ENCODE measurements around the gene PTPRF. TPM values are rescaled to one million over a fixed set of nuclear protein-coding genes. Genes with fewer than 3 reads are reported as not detected.
A peak's percentile ranks its signal among the peaks of the same experiment; 100 is the strongest.

The PTPRF gene
- total RNA-seq: 54.6 to 66.7 TPM (median 62.0 TPM) in 3 replicates
- long read RNA-seq, full-length matches to known transcripts: 5 of 45 reads
- long read RNA-seq, partial matches to known transcripts: 37 of 45 reads
- long read RNA-seq, other reads (novel, unspliced or antisense): 3 of 45 reads

DNA sequence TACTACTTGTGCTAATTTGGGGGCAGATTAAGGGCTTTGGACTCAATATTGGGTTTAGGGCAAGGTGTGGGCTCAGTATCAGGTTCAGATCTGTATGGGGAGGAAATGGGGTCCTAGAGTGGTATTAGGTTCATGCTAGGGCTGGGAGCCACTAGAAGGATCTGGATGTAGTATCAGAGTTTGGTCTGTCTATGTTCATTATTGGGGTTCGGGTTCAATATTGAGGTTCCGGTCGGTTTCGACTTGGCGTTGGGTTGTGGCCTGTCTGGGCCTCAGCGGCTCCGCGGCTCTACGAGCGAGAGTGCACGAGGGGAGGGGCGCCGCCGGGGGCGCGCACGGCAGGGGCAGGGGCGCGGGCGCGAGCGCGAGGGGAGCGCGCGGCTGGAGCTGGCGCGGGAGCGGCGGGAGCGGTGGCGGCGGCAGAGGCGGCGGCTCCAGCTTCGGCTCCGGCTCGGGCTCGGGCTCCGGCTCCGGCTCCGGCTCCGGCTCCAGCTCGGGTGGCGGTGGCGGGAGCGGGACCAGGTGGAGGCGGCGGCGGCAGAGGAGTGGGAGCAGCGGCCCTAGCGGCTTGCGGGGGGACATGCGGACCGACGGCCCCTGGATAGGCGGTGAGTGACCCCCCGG, at the start of gene PTPRF:
PTPRF (plus strand) TSS at position 401 of the 624 bp plus-strand sequence. CDS start 14,193 bp downstream, outside the sequence.
- TF ChIP-seq, protein P1, sequence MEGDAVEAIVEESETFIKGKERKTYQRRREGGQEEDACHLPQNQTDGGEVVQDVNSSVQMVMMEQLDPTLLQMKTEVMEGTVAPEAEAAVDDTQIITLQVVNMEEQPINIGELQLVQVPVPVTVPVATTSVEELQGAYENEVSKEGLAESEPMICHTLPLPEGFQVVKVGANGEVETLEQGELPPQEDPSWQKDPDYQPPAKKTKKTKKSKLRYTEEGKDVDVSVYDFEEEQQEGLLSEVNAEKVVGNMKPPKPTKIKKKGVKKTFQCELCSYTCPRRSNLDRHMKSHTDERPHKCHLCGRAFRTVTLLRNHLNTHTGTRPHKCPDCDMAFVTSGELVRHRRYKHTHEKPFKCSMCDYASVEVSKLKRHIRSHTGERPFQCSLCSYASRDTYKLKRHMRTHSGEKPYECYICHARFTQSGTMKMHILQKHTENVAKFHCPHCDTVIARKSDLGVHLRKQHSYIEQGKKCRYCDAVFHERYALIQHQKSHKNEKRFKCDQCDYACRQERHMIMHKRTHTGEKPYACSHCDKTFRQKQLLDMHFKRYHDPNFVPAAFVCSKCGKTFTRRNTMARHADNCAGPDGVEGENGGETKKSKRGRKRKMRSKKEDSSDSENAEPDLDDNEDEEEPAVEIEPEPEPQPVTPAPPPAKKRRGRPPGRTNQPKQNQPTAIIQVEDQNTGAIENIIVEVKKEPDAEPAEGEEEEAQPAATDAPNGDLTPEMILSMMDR (IDR thresholded peaks at IDR 0.05): no peak
- peaks cover 31% of the 10 kb centered on the region for H3K4me1 Mint-ChIP-seq (ENCODE audit: low read depth)
- peak within 1 kb of the TSS; percentile 88 for H3K4me3 Mint-ChIP-seq (ENCODE audit: unreplicated experiment)
- no peaks in the 10 kb centered on the region for H3K9me3 Mint-ChIP-seq (ENCODE audit: low read depth)
- H3K27me3 Mint-ChIP-seq (ENCODE audit: low read depth): no peaks in the 10 kb centered on the region
- peak; percentile 68 for DNase-seq (ENCODE audit: low spot score)
- peak within 1 kb of the TSS; percentile 30 for H3K27ac Mint-ChIP-seq (ENCODE audit: unreplicated experiment)
- H3K36me3 Mint-ChIP-seq (ENCODE audit: low read depth): no peaks in the 10 kb centered on the region

DNA sequence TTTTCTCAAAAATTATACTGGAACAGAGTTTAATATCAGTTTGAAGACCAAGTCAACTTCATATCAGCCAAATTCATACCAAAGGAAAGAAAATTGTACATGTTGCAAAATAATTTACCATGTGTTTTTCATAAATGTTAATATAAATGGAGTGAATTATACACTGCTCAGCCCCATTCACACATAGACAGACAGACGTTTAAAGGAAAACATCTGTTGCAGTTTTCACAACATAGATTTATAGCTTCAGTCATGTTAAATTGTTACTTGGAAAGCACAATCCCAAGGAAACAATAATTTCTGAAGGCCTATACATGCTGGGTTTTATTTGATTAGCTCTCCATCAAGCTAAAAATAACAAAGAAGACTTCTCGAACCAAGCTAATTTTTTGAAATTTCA, 49.2 kb upstream of the PTPRF start:
- no peak overlapping the region for H3K4me3 Mint-ChIP-seq (ENCODE audit: unreplicated experiment)
- H3K27me3 Mint-ChIP-seq (ENCODE audit: low read depth): no peaks in the 10 kb centered on the region
- no peak overlapping the region for H3K27ac Mint-ChIP-seq (ENCODE audit: unreplicated experiment)
- no peak for DNase-seq (ENCODE audit: low spot score)
- peaks cover under 1% of the 10 kb centered on the region for H3K4me1 Mint-ChIP-seq (ENCODE audit: low read depth)
- peaks cover 6% of the 10 kb centered on the region for H3K9me3 Mint-ChIP-seq (ENCODE audit: low read depth)
- no peaks in the 10 kb centered on the region for H3K36me3 Mint-ChIP-seq (ENCODE audit: low read depth)
- TF ChIP-seq, protein P1 (IDR thresholded peaks at IDR 0.05): no peak

DNA sequence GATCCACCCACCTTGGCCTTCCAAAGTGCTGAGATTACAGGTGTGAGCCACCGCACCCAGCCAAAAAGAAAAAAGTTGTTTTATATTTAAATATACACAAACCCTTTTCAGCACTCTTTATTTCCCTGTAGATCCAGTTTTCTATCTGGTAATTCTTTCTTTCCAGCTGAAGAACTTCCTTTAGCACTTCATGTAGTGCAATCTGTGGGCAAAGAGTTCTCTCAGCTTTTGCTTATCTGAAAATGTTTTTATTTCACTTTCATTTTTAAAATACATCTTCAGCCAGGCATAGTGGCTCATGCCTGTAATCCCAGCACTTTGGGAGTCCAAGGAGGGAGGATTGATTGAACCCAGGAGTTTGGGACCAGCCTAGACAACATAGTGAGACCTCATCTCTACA, 48.5 kb upstream of the PTPRF start:
- Mint-ChIP-seq H3K4me1 (ENCODE audit: low read depth) (no peaks in the 10 kb centered on the region), H3K36me3 (ENCODE audit: low read depth) (no peaks in the 10 kb centered on the region), H3K27ac (ENCODE audit: unreplicated experiment) (no peak overlapping the region), H3K9me3 (ENCODE audit: low read depth) (peaks cover 8% of the 10 kb centered on the region), H3K27me3 (ENCODE audit: low read depth) (no peaks in the 10 kb centered on the region), H3K4me3 (ENCODE audit: unreplicated experiment) (no peak overlapping the region)
- DNase-seq (ENCODE audit: low spot score): no peak
- TF ChIP-seq, protein P1 (IDR thresholded peaks at IDR 0.05): no peak

DNA sequence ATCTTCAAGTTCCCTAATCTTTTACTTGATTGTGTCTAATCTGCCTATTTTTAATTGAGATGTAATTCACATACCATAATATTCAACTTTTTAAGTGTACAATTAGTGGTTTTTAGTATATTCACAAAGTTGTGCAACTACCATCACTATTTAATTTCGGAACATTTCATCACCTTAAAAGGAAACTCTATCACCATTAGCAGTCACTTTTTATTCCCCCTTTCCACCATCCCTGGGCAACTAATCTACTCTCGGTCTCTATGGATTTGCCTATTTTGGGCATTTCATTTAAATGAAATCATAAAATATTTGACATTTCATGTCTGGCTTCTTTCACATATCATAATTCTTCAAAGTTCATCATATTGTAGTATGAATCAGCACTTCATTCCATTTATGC, 46.3 kb upstream of the PTPRF start:
- no peak overlapping the region for H3K27ac Mint-ChIP-seq (ENCODE audit: unreplicated experiment)

DNA sequence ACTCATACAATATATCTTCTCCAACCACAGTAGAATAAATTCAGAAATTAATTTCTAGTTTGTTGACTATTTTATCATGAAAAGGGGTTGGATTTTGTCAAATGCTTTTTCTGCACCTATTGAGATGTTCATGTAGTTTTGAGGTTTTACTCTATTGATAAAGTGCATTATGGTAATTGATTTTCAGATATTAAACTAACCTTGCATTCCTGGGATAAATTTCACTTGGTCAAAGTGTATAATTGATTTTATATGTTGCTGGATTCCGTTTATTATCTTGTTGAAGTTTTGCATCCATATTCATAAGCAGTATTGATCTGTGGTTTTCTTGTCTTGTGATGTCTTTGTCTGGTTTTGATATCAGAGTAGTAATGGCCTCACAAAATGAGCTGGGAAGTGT, 42.5 kb upstream of the PTPRF start:
- Mint-ChIP-seq H3K9me3 (ENCODE audit: low read depth) (peaks cover 39% of the 10 kb centered on the region), H3K27me3 (ENCODE audit: low read depth) (no peaks in the 10 kb centered on the region), H3K4me3 (ENCODE audit: unreplicated experiment) (no peak overlapping the region), H3K27ac (ENCODE audit: unreplicated experiment) (no peak overlapping the region), H3K36me3 (ENCODE audit: low read depth) (peaks cover 11% of the 10 kb centered on the region), H3K4me1 (ENCODE audit: low read depth) (no peaks in the 10 kb centered on the region)
- DNase-seq (ENCODE audit: low spot score): no peak
- TF ChIP-seq, protein P1 (IDR thresholded peaks at IDR 0.05): no peak

More for the DNA sequence above, 46.3 kb upstream of the PTPRF start:
- no peak overlapping the region for H3K4me3 Mint-ChIP-seq (ENCODE audit: unreplicated experiment)
- H3K9me3 Mint-ChIP-seq (ENCODE audit: low read depth): peaks cover 21% of the 10 kb centered on the region
- TF ChIP-seq, protein P1 (IDR thresholded peaks at IDR 0.05): no peak
- no peaks in the 10 kb centered on the region for H3K27me3 Mint-ChIP-seq (ENCODE audit: low read depth)
- no peaks in the 10 kb centered on the region for H3K4me1 Mint-ChIP-seq (ENCODE audit: low read depth)
- peaks cover 6% of the 10 kb centered on the region for H3K36me3 Mint-ChIP-seq (ENCODE audit: low read depth)
- DNase-seq (ENCODE audit: low spot score): no peak
